ENCODE results near the gene OCLN.

DNA sequence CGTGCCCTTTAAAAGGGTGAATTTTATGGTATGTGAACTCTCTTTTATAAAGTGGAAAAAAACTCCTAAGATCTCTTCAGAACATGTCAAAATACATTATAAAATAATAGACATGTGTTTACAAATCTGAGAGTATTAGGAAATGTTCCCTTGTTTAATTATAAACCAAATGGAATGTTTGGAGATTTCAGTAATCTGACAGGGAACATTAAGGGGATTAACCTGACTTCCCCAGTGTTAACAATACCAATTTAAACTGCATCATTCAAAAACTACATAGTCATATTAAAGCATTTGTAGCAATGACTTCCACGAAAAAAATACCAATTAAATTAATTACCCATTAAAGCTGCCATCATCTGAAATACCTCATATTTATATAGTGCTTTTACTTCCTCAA, 1.6 kb upstream of the OCLN start:
- no peak for TF ChIP-seq POLR2A (IDR thresholded peaks at IDR 0.05)
- TF ChIP-seq, protein P1, sequence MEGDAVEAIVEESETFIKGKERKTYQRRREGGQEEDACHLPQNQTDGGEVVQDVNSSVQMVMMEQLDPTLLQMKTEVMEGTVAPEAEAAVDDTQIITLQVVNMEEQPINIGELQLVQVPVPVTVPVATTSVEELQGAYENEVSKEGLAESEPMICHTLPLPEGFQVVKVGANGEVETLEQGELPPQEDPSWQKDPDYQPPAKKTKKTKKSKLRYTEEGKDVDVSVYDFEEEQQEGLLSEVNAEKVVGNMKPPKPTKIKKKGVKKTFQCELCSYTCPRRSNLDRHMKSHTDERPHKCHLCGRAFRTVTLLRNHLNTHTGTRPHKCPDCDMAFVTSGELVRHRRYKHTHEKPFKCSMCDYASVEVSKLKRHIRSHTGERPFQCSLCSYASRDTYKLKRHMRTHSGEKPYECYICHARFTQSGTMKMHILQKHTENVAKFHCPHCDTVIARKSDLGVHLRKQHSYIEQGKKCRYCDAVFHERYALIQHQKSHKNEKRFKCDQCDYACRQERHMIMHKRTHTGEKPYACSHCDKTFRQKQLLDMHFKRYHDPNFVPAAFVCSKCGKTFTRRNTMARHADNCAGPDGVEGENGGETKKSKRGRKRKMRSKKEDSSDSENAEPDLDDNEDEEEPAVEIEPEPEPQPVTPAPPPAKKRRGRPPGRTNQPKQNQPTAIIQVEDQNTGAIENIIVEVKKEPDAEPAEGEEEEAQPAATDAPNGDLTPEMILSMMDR (IDR thresholded peaks at IDR 0.05) = no peak
- TF ChIP-seq POLR2AphosphoS5 (IDR thresholded peaks at IDR 0.05) = no peak

Measured in gastroesophageal sphincter (tissue), 3 donors.